Left ventricle myocardium inferior (tissue), 1 donor: Measurements from ENCODE around the gene CEACAM1. TPM values are rescaled to one million over a fixed set of nuclear protein-coding genes. Genes with fewer than 3 reads are reported as not detected.
"Not testable (repeated sequence)": the region's sequence is repeated elsewhere in the genome, so short reads cannot be mapped to it uniquely, and the experiment has no call there.

Experiments used
- DNase-seq: peaks from one replicate; pipeline ENCODE4 v3.0.0-alpha.2; 2020
- H3K27ac ChIP-seq: fragments of 200-600 bp; replicated peaks from 2 replicates; pipeline ENCODE4 v1.8.0; 2021
- H3K27me3 ChIP-seq: fragments of 200-600 bp; 2 replicates; pipeline ENCODE4 v1.8.0; 2021; ENCODE audit warnings: low read depth
- H3K36me3 ChIP-seq: fragments of 200-600 bp; 2 replicates; pipeline ENCODE4 v1.8.0; 2021
- H3K4me1 ChIP-seq: fragments of 200-600 bp; 2 replicates; pipeline ENCODE4 v1.8.0; 2021
- H3K4me3 ChIP-seq: fragments of 200-600 bp; 2 replicates; pipeline ENCODE4 v1.8.0; 2021; ENCODE audit warnings: mild to moderate bottlenecking, moderate library complexity
- H3K9me3 ChIP-seq: fragments of 200-600 bp; replicated peaks from 2 replicates; pipeline ENCODE4 v1.8.0; 2021
- CTCF ChIP-seq: fragments of 200-600 bp; IDR thresholded peaks from 2 replicates; pipeline ENCODE4 v1.8.0; 2021; ENCODE audit warnings: antibody characterized with exemption, mild to moderate bottlenecking, borderline replicate concordance
- intact Hi-C: fragments of 100-400 bp; cut with micrococcal nuclease; formaldehyde crosslinking; loops from one replicate; pipeline ENCODE4 v1.11.0; 2022
- total RNA-seq: library from RNA; stranded (reverse); fragmentation: NEBNext Ultra II Directional; extraction: Animal tissue kit (Norgen Biotek cat#: 25700); gene quantifications from one replicate; pipeline ENCODE4 v1.2.1, GENCODE V29; 2021
- donor health status: DM: no; HTN: yes; CAD: no; lungs with severe emphysema.

CEACAM1 gene
- total RNA-seq, 1 donor from 2014 or later = 3.4 TPM

- TF ChIP-seq CTCF = no peak
- Histone ChIP-seq H3K4me3 (no peak overlapping the region), H3K27me3 (peaks cover 16% of the 10 kb centered on the region), H3K27ac (no peak overlapping the region), H3K36me3 (no peaks in the 10 kb centered on the region), H3K4me1 (no peaks in the 10 kb centered on the region), H3K9me3 (no peaks in the 10 kb centered on the region)
- DNase-seq = no peak
- intact Hi-C loops = no loop called here
Observed at GRCh38 chr19:42546831-42547500, 18.7 kb upstream of the CEACAM1 start.

- Histone ChIP-seq H3K36me3 (no peaks in the 10 kb centered on the region), H3K4me3 (no peak overlapping the region), H3K9me3 (no peaks in the 10 kb centered on the region), H3K27me3 (peaks cover 16% of the 10 kb centered on the region), H3K4me1 (no peaks in the 10 kb centered on the region), H3K27ac (no peak overlapping the region)
- TF ChIP-seq CTCF = no peak
- intact Hi-C loops = no loop called here
- DNase-seq = no peak
Observed at GRCh38 chr19:42544146-42544545, 15.9 kb upstream of the CEACAM1 start.

GRCh38 chr19:42542791-42543190 lies 14.5 kb upstream of the CEACAM1 start:
- Histone ChIP-seq H3K36me3 (no peaks in the 10 kb centered on the region), H3K4me3 (no peak overlapping the region), H3K27me3 (peaks cover 16% of the 10 kb centered on the region), H3K9me3 (peaks cover 8% of the 10 kb centered on the region), H3K4me1 (no peaks in the 10 kb centered on the region), H3K27ac (no peak overlapping the region)
- no peak for TF ChIP-seq CTCF
- intact Hi-C loops = no loop called here
- DNase-seq = no peak

GRCh38 chr19:42540071-42540553 lies 11.8 kb upstream of the CEACAM1 start:
- Histone ChIP-seq H3K4me1 (no peaks in the 10 kb centered on the region), H3K27me3 (peaks cover 11% of the 10 kb centered on the region), H3K9me3 (peaks cover 25% of the 10 kb centered on the region), H3K36me3 (no peaks in the 10 kb centered on the region), H3K27ac (no peak overlapping the region), H3K4me3 (no peak overlapping the region)
- no peak for TF ChIP-seq CTCF
- no peak for DNase-seq
- intact Hi-C loops = no loop called here

- Histone ChIP-seq H3K4me3 (no peak overlapping the region), H3K4me1 (no peaks in the 10 kb centered on the region), H3K9me3 (peaks cover 25% of the 10 kb centered on the region), H3K36me3 (no peaks in the 10 kb centered on the region), H3K27me3 (peaks cover 11% of the 10 kb centered on the region), H3K27ac (no peak overlapping the region)
- intact Hi-C loops = no loop called here
- DNase-seq = no peak
- TF ChIP-seq CTCF = no peak
Observed at GRCh38 chr19:42538841-42539709, 10.8 kb upstream of the CEACAM1 start.

GRCh38 chr19:42535276-42535675 lies 7.0 kb upstream of the CEACAM1 start:
- H3K27me3 ChIP-seq, intact Hi-C loops, H3K4me3 ChIP-seq, H3K27ac ChIP-seq, H3K36me3 ChIP-seq, DNase-seq, H3K4me1 ChIP-seq: not testable (repeated sequence)
- peaks cover 25% of the 10 kb centered on the region for H3K9me3 ChIP-seq
